OCI-LY1 (cell line): ENCODE data around the gene NRG2.

Source experiments
- H2AFZ ChIP-seq: fragments of 200-600 bp; sonication (generic), shearing (Covaris generic); 2 replicates; pipeline ENCODE4 v1.6.0; 2014; ENCODE audit warnings: antibody characterized with exemption, mild to moderate bottlenecking, low read length
- H3F3A ChIP-seq: fragments of 200-600 bp; sonication (generic), shearing (Covaris generic); 2 replicates; pipeline ENCODE4 v1.6.0; 2014; ENCODE audit warnings: mild to moderate bottlenecking, antibody characterized with exemption, low read length, moderate library complexity; ENCODE audit not compliant: insufficient read depth
- H3K27ac ChIP-seq: fragments of 200-600 bp; sonication (generic); 2 replicates; pipeline ENCODE4 v1.5.1; 2014; ENCODE audit warnings: low read length, mixed run types, mild to moderate bottlenecking, low read depth; ENCODE audit not compliant: poor library complexity, severe bottlenecking
- H3K27me3 ChIP-seq: fragments of 200-600 bp; sonication (generic); 2 replicates; pipeline ENCODE4 v1.6.0; 2014; ENCODE audit warnings: antibody characterized with exemption, mild to moderate bottlenecking, low read length, moderate library complexity; ENCODE audit not compliant: insufficient read depth
- H3K36me3 ChIP-seq: fragments of 200-600 bp; sonication (generic); 2 replicates; pipeline ENCODE4 v1.6.1; 2014; ENCODE audit warnings: mild to moderate bottlenecking, antibody characterized with exemption, low read length, moderate library complexity, mixed read lengths; ENCODE audit not compliant: insufficient read depth
- H3K4me1 ChIP-seq: fragments of 200-600 bp; sonication (generic); 2 replicates; pipeline ENCODE4 v1.5.1; 2014; ENCODE audit warnings: mild to moderate bottlenecking, low read length, moderate library complexity; ENCODE audit not compliant: insufficient read depth, severe bottlenecking
- H3K4me2 ChIP-seq: fragments of 200-600 bp; sonication (generic), shearing (Covaris generic); 2 replicates; pipeline ENCODE4 v1.6.1; 2014; ENCODE audit warnings: low read length
- H3K4me3 ChIP-seq: fragments of 200-600 bp; sonication (generic); 2 replicates; pipeline ENCODE4 v1.5.1; 2014; ENCODE audit warnings: low read length, low read depth, mild to moderate bottlenecking, mixed read lengths; ENCODE audit not compliant: poor library complexity, severe bottlenecking
- H3K79me2 ChIP-seq: fragments of 200-600 bp; shearing (Covaris generic); 2 replicates; pipeline ENCODE4 v1.6.1; 2016; ENCODE audit warnings: mixed run types, low read length, mixed read lengths; ENCODE audit not compliant: insufficient read depth
- H3K9ac ChIP-seq: fragments of 200-600 bp; sonication (generic), shearing (Covaris generic); 2 replicates; pipeline ENCODE4 v1.6.1; 2014; ENCODE audit warnings: mild to moderate bottlenecking, low read length, mixed read lengths
- H3K9me2 ChIP-seq: fragments of 200-600 bp; sonication (generic), shearing (Covaris generic); 2 replicates; pipeline ENCODE4 v1.6.1; 2014; ENCODE audit warnings: low read depth, mild to moderate bottlenecking, low read length, mixed read lengths
- H3K9me3 ChIP-seq: fragments of 200-600 bp; shearing (Covaris generic); 2 replicates; pipeline ENCODE4 v1.6.1; 2014; ENCODE audit warnings: low read length, mixed read lengths
- H4K20me1 ChIP-seq: fragments of 200-600 bp; sonication (generic), shearing (Covaris generic); 2 replicates; pipeline ENCODE4 v1.6.0; 2016; ENCODE audit warnings: mild to moderate bottlenecking, low read length; ENCODE audit not compliant: insufficient read depth
- EZH2 ChIP-seq: fragments of 200-600 bp; sonication (generic), shearing (Covaris generic); IDR thresholded peaks from 2 replicates; pipeline ENCODE4 v1.8.0; 2017; ENCODE audit warnings: borderline replicate concordance, mixed run types, mild to moderate bottlenecking, antibody characterized with exemption, low read length, moderate library complexity, mixed read lengths
- TF ChIP-seq, protein P1 (sequence below): fragments of 200-600 bp; sonication (generic), shearing (Covaris generic); IDR thresholded peaks from 2 replicates; pipeline ENCODE4 v1.5.1; 2017; ENCODE audit warnings: mild to moderate bottlenecking, antibody characterized with exemption, low read length, moderate library complexity, mixed read lengths

Gene NRG2

DNA sequence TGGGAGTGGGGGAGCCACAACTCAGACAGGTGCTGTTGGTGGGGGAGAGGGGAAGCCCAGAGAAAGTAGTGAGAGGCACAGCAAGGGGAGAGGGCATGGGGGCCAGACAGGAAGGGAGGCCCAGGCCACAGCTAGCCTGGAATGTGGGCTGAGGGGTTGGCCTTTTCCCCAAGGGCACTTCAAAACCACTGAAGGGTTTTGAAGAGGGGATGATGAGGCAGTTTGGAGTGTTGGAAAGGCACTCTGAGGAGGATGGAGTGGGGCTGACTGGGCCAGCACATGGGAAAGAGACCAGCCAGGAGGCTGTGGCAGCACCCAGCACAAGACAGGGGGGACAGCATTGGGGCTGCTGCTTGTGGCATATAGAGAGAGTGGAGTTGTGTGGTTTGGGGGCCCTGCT, 243.7 kb downstream of the NRG2 start:
- Histone ChIP-seq H3K4me3 (no peak overlapping the region), H3K79me2 (no peaks in the 10 kb centered on the region), H3K36me3 (no peaks in the 10 kb centered on the region), H4K20me1 (no peaks in the 10 kb centered on the region), H3K4me2 (no peak overlapping the region), H3K9me3 (no peaks in the 10 kb centered on the region), H3K27ac (no peak overlapping the region), H3K9me2 (no peaks in the 10 kb centered on the region), H3K9ac (no peak overlapping the region), H2AFZ (no peak overlapping the region), H3F3A (no peaks in the 10 kb centered on the region), H3K27me3 (no peaks in the 10 kb centered on the region), H3K4me1 (no peaks in the 10 kb centered on the region)
- TF ChIP-seq EZH2 = no peak
- TF ChIP-seq, protein P1, sequence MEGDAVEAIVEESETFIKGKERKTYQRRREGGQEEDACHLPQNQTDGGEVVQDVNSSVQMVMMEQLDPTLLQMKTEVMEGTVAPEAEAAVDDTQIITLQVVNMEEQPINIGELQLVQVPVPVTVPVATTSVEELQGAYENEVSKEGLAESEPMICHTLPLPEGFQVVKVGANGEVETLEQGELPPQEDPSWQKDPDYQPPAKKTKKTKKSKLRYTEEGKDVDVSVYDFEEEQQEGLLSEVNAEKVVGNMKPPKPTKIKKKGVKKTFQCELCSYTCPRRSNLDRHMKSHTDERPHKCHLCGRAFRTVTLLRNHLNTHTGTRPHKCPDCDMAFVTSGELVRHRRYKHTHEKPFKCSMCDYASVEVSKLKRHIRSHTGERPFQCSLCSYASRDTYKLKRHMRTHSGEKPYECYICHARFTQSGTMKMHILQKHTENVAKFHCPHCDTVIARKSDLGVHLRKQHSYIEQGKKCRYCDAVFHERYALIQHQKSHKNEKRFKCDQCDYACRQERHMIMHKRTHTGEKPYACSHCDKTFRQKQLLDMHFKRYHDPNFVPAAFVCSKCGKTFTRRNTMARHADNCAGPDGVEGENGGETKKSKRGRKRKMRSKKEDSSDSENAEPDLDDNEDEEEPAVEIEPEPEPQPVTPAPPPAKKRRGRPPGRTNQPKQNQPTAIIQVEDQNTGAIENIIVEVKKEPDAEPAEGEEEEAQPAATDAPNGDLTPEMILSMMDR = no peak

DNA sequence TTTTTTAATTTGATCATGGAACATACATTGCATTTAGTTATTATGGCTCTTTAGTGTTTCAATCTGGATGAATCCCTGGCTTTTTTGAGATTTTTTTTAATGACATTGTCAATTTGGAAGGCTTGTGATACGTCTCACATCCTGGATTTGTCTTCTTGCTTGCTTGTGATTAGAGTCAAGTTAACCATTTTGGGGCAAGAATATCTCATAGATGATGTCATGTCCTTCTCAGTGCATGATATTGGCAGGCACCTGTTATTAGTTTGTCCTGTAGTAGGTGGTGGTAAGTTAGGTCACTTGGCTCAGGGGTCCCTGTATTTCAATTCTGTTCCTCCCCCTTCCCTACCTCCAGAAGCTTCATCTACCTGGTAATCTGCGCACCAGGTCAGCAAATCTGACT, 244.2 kb downstream of the NRG2 start:
- H3K9ac ChIP-seq = no peak overlapping the region
- no peaks in the 10 kb centered on the region for H3K4me1 ChIP-seq
- H4K20me1 ChIP-seq = no peaks in the 10 kb centered on the region
- H3K79me2 ChIP-seq = no peaks in the 10 kb centered on the region
- no peak overlapping the region for H3K27ac ChIP-seq
- no peaks in the 10 kb centered on the region; the same call in 1 of the 2 replicates for H3K27me3 ChIP-seq
- no peak overlapping the region for H3K4me3 ChIP-seq
- no peak overlapping the region for H3K4me2 ChIP-seq
- no peaks in the 10 kb centered on the region for H3K9me2 ChIP-seq
- H3K36me3 ChIP-seq = no peaks in the 10 kb centered on the region
- no peak overlapping the region for H2AFZ ChIP-seq
- TF ChIP-seq, protein P1 = no peak
- TF ChIP-seq EZH2 = no peak
- no peaks in the 10 kb centered on the region for H3F3A ChIP-seq
- H3K9me3 ChIP-seq = no peaks in the 10 kb centered on the region

DNA sequence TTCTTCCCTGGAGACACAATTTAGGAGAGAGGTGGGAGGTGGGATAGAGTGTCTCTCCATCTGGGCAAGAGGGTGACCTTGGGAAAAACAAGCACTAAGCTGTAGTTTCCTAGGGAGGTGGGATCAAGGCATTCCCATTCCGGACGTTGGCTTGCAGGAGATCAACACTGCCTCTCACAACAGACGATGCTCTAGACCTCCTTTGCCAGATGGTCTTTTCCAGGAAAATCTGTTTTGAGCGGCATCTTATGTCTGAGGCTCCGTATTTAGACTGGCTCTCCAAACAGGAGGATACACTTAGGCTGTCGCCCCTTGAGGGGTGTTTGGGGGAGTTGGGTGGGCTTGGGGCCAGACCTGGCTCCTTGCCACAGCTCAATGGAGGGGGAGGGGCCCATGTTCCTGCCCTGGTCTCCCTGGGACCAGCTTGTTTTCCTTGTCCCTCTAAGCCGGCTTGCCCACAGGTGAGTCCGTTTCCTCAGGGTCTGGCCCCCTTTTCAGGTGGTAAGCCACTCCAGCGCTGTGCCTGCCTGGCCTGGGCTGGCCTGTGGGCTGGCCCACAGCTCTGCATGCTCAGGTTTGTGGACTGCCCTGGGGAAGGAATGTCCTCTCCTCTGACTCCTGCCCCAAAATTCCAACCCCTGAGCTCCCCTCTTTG, 245.1 kb downstream of the NRG2 start:
- H2AFZ ChIP-seq = no peak overlapping the region
- no peaks in the 10 kb centered on the region for H3F3A ChIP-seq
- H3K36me3 ChIP-seq = no peaks in the 10 kb centered on the region
- no peaks in the 10 kb centered on the region for H3K9me2 ChIP-seq
- no peaks in the 10 kb centered on the region for H3K9me3 ChIP-seq
- no peak overlapping the region for H3K9ac ChIP-seq
- H3K4me2 ChIP-seq = no peak overlapping the region
- H3K4me1 ChIP-seq = no peaks in the 10 kb centered on the region
- no peak overlapping the region for H3K27ac ChIP-seq
- H4K20me1 ChIP-seq = no peaks in the 10 kb centered on the region
- H3K27me3 ChIP-seq = no peaks in the 10 kb centered on the region; the same call in 1 of the 2 replicates
- TF ChIP-seq EZH2 = no peak
- TF ChIP-seq, protein P1 = no peak
- H3K4me3 ChIP-seq = no peak overlapping the region
- H3K79me2 ChIP-seq = no peaks in the 10 kb centered on the region
